DOHH2 (cell line): ENCODE measurements around the gene PDE6B.
A peak's percentile ranks its signal among the peaks of the same experiment; 100 is the strongest.

ENCODE experiments used
- EZH2phosphoT487 ChIP-seq: fragments of 200-600 bp; sonication (generic); IDR thresholded peaks from 2 replicates; pipeline ENCODE4 v1.6.1; 2017; ENCODE audit warnings: borderline replicate concordance, mild to moderate bottlenecking, antibody characterized with exemption, low read length, moderate library complexity, mixed read lengths
- TF ChIP-seq, protein P1 (sequence below): fragments of 200-600 bp; sonication (generic); IDR thresholded peaks from one replicate; pipeline ENCODE4 v1.5.1; 2014; ENCODE audit warnings: antibody characterized with exemption, mild to moderate bottlenecking, low read depth, low read length; ENCODE audit not compliant: poor library complexity, severe bottlenecking

DNA sequence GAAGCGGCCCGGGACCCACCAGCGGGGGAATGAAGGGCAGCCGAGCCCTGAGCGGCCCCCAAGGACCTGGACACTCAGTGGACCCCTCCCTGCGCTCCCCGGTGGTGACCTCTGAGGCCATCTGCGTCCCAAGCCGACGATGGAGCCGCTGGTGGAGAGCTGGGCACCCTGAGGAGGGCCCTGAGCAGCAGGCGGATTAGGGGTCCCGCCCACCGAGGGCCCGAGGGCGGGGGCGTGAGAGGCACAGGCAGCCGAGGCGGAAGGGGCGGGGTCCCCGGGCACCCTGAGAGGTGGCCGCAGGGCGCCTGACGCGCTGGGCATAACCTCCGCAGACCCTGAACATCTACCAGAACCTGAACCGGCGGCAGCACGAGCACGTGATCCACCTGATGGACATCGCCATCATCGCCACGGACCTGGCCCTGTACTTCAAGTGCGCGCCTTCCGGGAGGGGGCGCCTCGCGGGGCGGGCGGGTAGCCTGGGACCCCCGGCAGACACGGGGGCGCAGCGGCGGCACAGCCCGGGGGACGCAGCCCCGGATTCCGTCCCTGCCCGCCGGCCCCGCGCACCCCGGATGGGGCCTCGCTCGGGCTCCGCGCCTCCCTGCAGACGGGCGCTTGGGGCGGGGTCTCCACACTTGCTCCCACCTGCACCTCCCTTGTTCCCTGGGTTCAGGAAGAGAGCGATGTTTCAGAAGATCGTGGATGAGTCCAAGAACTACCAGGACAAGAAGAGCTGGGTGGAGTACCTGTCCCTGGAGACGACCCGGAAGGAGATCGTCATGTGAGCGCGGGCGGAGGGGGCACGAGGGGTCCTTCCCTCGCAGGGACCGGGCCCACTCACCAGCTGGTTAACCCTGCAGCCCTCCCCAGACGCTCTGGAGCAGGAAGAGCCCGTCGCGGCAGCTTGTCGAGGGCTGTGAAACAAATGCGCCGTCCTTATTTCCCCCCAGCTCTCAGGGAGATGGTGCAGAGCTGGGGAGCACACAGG, 38.4 kb downstream of the PDE6B start:
- TF ChIP-seq, protein P1, sequence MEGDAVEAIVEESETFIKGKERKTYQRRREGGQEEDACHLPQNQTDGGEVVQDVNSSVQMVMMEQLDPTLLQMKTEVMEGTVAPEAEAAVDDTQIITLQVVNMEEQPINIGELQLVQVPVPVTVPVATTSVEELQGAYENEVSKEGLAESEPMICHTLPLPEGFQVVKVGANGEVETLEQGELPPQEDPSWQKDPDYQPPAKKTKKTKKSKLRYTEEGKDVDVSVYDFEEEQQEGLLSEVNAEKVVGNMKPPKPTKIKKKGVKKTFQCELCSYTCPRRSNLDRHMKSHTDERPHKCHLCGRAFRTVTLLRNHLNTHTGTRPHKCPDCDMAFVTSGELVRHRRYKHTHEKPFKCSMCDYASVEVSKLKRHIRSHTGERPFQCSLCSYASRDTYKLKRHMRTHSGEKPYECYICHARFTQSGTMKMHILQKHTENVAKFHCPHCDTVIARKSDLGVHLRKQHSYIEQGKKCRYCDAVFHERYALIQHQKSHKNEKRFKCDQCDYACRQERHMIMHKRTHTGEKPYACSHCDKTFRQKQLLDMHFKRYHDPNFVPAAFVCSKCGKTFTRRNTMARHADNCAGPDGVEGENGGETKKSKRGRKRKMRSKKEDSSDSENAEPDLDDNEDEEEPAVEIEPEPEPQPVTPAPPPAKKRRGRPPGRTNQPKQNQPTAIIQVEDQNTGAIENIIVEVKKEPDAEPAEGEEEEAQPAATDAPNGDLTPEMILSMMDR = peak; percentile 34
- no peak for TF ChIP-seq EZH2phosphoT487
